Naive thymus-derived CD4-positive, alpha-beta T cell (primary cell): ENCODE data around the gene PARD3B. TPM values are rescaled to one million over a fixed set of nuclear protein-coding genes. Genes with fewer than 3 reads are reported as not detected.

Source experiments
- ATAC-seq: fragments of 150-1000 bp; cut with Tn5 transposase; 2 replicates; pipeline ENCODE4 v1.10.0; 2021; ENCODE audit warnings: mild to moderate bottlenecking, moderate library complexity
- CTCF ChIA-PET: fragments of 350-600 bp; sonication (Branson Sonifier 250); formaldehyde crosslinking; loops from one replicate; lab custom pipeline; 2021; ENCODE audit warnings: antibody characterized with exemption; lab: Charles Lee
- POLR2A ChIA-PET: fragments of 350-600 bp; sonication (Branson Sonifier 250); formaldehyde crosslinking; loops from one replicate; lab custom pipeline; 2021; ENCODE audit warnings: antibody characterized with exemption, inconsistent platforms; lab: Charles Lee
- DNase-seq, 9 donors: peaks; one replicate each; pipeline versions ENCODE4 v3.0.0 to v3.0.0-alpha.2; 2020 to 2022; ENCODE audit warnings: mixed read lengths in 1 of 9
- H3K27ac ChIP-seq: one replicate; pipeline ENCODE4 v1.7.0; 2013; ENCODE audit warnings: mild to moderate bottlenecking, low read depth, low read length, moderate library complexity
- H3K27me3 ChIP-seq, 2 donors: one replicate each; pipeline ENCODE4 v1.7.0; 2013; ENCODE audit warnings: low read length in 2 of 2, mild to moderate bottlenecking in 2 of 2, moderate library complexity in 2 of 2; ENCODE audit not compliant: control insufficient read depth in 2 of 2, insufficient read depth in 2 of 2
- H3K36me3 ChIP-seq, 3 experiments: 1 replicate in 2 of 3; 2 replicates in 1 of 3; pipeline ENCODE4 v1.7.0; 2013; ENCODE audit warnings: low read length in 3 of 3, mild to moderate bottlenecking in 3 of 3, moderate library complexity in 1 of 3; ENCODE audit not compliant: insufficient read depth in 3 of 3, control insufficient read depth in 2 of 3
- H3K4me1 ChIP-seq, 2 donors: one replicate each; pipeline ENCODE4 v1.7.0; 2013; ENCODE audit warnings: low read length in 2 of 2, mild to moderate bottlenecking in 2 of 2, moderate library complexity in 1 of 2; ENCODE audit not compliant: control insufficient read depth in 2 of 2, insufficient read depth in 2 of 2
- H3K4me3 ChIP-seq: 2 replicates; pipeline ENCODE4 v1.7.0; 2013; ENCODE audit warnings: mild to moderate bottlenecking, low read length
- H3K9me3 ChIP-seq, 3 experiments: 1 replicate in 2 of 3; 2 replicates in 1 of 3; pipeline ENCODE4 v1.7.0; 2013; ENCODE audit warnings: low read length in 3 of 3; ENCODE audit not compliant: control insufficient read depth in 2 of 3
- H3K27ac Mint-ChIP-seq, 9 donors: one replicate each; pipeline ENCODE4 v1.8.0; 2020 to 2022; ENCODE audit warnings: mixed read lengths in 9 of 9, mild to moderate bottlenecking in 8 of 9, moderate library complexity in 5 of 9, inconsistent platforms in 2 of 9
- H3K27me3 Mint-ChIP-seq, 5 donors: one replicate each; pipeline ENCODE4 v1.8.0; 2021 to 2022; ENCODE audit warnings: mixed read lengths in 5 of 5, mild to moderate bottlenecking in 1 of 5
- H3K36me3 Mint-ChIP-seq, 5 donors: one replicate each; pipeline ENCODE4 v1.8.0; 2020 to 2022; ENCODE audit warnings: mixed read lengths in 5 of 5, mild to moderate bottlenecking in 3 of 5, inconsistent platforms in 1 of 5
- H3K4me1 Mint-ChIP-seq, 7 donors: one replicate each; pipeline ENCODE4 v1.8.0; 2020 to 2022; ENCODE audit warnings: mixed read lengths in 7 of 7, mild to moderate bottlenecking in 3 of 7, inconsistent platforms in 1 of 7
- H3K4me3 Mint-ChIP-seq, 10 donors: one replicate each; pipeline ENCODE4 v1.8.0; 2020 to 2022; ENCODE audit warnings: mild to moderate bottlenecking in 10 of 10, mixed read lengths in 10 of 10, moderate library complexity in 6 of 10, inconsistent platforms in 2 of 10
- H3K9me3 Mint-ChIP-seq, 11 donors: one replicate each; pipeline ENCODE4 v1.8.0; 2020 to 2022; ENCODE audit warnings: mixed read lengths in 11 of 11, mild to moderate bottlenecking in 4 of 11, inconsistent platforms in 1 of 11, moderate library complexity in 1 of 11
- intact Hi-C, 2 donors: fragments of 100-400 bp; cut with micrococcal nuclease; formaldehyde crosslinking; loops; one replicate each; pipeline ENCODE4 v1.15.1; 2023
- polyA plus RNA-seq, 2 donors: library from polyadenylated mRNA; unstranded; fragments of 300-500 nt; fragmentation: Illumina TruSeq; gene quantifications; one replicate each; pipeline ENCODE4 v1.2.3, GENCODE V29; 2021
- total RNA-seq, 6 experiments: library from RNA in 5 of 6; stranded (reverse) in 5 of 6; gene quantifications; 1 replicate in 5 of 6; 2 replicates in 1 of 6; pipeline ENCODE4 v1.2.3 and lab custom pipeline; 2021 to 2026

PARD3B gene
- total and polyA plus RNA-seq, 7 experiments from 2014 or later: 0.22 to 4.0 (median 0.87) TPM

DNA sequence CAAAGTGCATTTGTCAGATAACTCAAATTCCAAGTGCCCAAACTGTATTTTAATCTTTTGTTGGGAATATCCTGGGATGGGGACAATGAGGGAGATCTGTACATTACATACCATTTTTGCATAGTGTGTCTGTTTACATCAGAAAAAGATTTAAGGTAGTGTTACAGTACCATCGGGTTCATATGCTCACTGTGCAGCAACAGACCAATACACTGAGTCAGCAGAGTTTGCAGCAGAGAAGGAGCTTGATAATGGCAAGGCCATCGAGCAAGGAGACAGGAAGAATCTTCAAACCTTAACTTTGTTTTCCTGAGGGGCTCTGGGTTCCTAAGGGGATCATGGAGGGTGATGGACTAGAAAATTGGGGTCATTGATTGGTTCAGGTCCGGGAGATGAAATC, 399.7 kb downstream of the PARD3B start:
- H3K9me3 ChIP-seq: peaks cover 0 to 15% (median 7%) of the 10 kb centered on the region in 3 experiments
- H3K36me3 ChIP-seq: no peaks in the 10 kb centered on the region
- peaks cover 6 to 42% of the 10 kb centered on the region in 2 donors for H3K4me1 ChIP-seq
- intact Hi-C loops: loop anchor here in 1 of 2 donors (1.0 to 5.0 kb wide), 2 partner anchors 9 to 132 kb away; no protein-coding TSS in a partner anchor
- no peak overlapping the region for H3K4me3 ChIP-seq
- Mint-ChIP-seq H3K27ac (peak overlapping the region; percentile 39 to 84 (median 61)), H3K4me1 (peaks cover 37 to 83% (median 63%) of the 10 kb centered on the region in 7 donors), H3K4me3 (peak overlapping the region in 4 of 10 donors; percentile 35 to 76 (median 56)), H3K27me3 (no peaks in the 10 kb centered on the region), H3K9me3 (peaks cover 14 to 41% (median 28%) of the 10 kb centered on the region in 11 donors), H3K36me3 (peaks cover 21 to 60% (median 23%) of the 10 kb centered on the region in 5 donors)
- ChIA-PET CTCF (interaction anchor here (0.6 to 1.1 kb wide), 3 partner anchors 13 to 33 kb away, joined by 3 read pairs; no protein-coding TSS in a partner anchor), POLR2A (interaction anchor here (0.7 to 3.8 kb wide), 7 partner anchors 12 to 768 kb away, joined by 3 to 20 read pairs (median 6); no protein-coding TSS in a partner anchor)
- ATAC-seq: no peak
- no peak overlapping the region for H3K27ac ChIP-seq
- DNase-seq: no peak
- no peaks in the 10 kb centered on the region for H3K27me3 ChIP-seq

GRCh38 chr2:204945376-204945775, 400.1 kb downstream of the PARD3B start:
- POLR2A ChIA-PET: interaction anchor here (0.7 to 3.8 kb wide), 5 partner anchors 12 to 767 kb away, joined by 3 to 20 read pairs (median 4); no protein-coding TSS in a partner anchor
- Histone ChIP-seq H3K4me3 (no peak overlapping the region), H3K4me1 (peaks cover 6 to 47% of the 10 kb centered on the region in 2 donors), H3K36me3 (no peaks in the 10 kb centered on the region), H3K9me3 (peaks cover 0 to 15% (median 7%) of the 10 kb centered on the region in 3 experiments), H3K27me3 (no peaks in the 10 kb centered on the region), H3K27ac (no peak overlapping the region)
- Mint-ChIP-seq H3K27ac (peak overlapping the region; percentile 39 to 84 (median 61)), H3K36me3 (peaks cover 17 to 61% (median 23%) of the 10 kb centered on the region in 5 donors), H3K9me3 (peaks cover 14 to 41% (median 28%) of the 10 kb centered on the region in 11 donors), H3K4me3 (peak overlapping the region in 5 of 10 donors; percentile 4 to 76 (median 41)), H3K27me3 (no peaks in the 10 kb centered on the region), H3K4me1 (peaks cover 38 to 83% (median 64%) of the 10 kb centered on the region in 7 donors)
- CTCF ChIA-PET: interaction anchor here (0.6 to 1.1 kb wide), 5 partner anchors 10 to 730 kb away, joined by 3 read pairs; no protein-coding TSS in a partner anchor
- ATAC-seq (no peak), DNase-seq (peak in 3 of 9 donors; percentile 8 to 21 (median 15))
- intact Hi-C loops: loop anchor here in 1 of 2 donors (1.0 to 5.0 kb wide), 2 partner anchors 9 to 132 kb away; no protein-coding TSS in a partner anchor

GRCh38 chr2:204946892-204947291, 401.6 kb downstream of the PARD3B start:
- ChIA-PET CTCF (interaction anchor here (1.1 kb wide), 1 partner anchor 75 kb away, joined by 4 read pairs; no protein-coding TSS in a partner anchor), POLR2A (interaction anchor here (0.7 to 3.8 kb wide), 6 partner anchors 20 to 144 kb away, joined by 3 to 20 read pairs (median 3); no protein-coding TSS in a partner anchor)
- intact Hi-C loops: loop anchor here in 1 of 2 donors (5.0 kb wide), 1 partner anchor 130 kb away; no protein-coding TSS in a partner anchor
- H3K4me1 ChIP-seq: peaks cover 6 to 47% of the 10 kb centered on the region in 2 donors
- no peak overlapping the region for H3K4me3 ChIP-seq
- Mint-ChIP-seq H3K27me3 (no peaks in the 10 kb centered on the region), H3K4me3 (peak overlapping the region in 5 of 10 donors; percentile 2 to 76 (median 41)), H3K4me1 (peaks cover 37 to 90% (median 78%) of the 10 kb centered on the region in 7 donors), H3K27ac (peak overlapping the region in 8 of 9 donors; percentile 33 to 85 (median 63)), H3K9me3 (peaks cover 14 to 45% (median 28%) of the 10 kb centered on the region in 11 donors), H3K36me3 (peaks cover 15 to 74% (median 23%) of the 10 kb centered on the region in 5 donors)
- DNase-seq: no peak
- peaks cover 0 to 15% (median 7%) of the 10 kb centered on the region in 3 experiments for H3K9me3 ChIP-seq
- H3K27me3 ChIP-seq: no peaks in the 10 kb centered on the region
- no peaks in the 10 kb centered on the region for H3K36me3 ChIP-seq
- no peak for ATAC-seq
- H3K27ac ChIP-seq: no peak overlapping the region

DNA sequence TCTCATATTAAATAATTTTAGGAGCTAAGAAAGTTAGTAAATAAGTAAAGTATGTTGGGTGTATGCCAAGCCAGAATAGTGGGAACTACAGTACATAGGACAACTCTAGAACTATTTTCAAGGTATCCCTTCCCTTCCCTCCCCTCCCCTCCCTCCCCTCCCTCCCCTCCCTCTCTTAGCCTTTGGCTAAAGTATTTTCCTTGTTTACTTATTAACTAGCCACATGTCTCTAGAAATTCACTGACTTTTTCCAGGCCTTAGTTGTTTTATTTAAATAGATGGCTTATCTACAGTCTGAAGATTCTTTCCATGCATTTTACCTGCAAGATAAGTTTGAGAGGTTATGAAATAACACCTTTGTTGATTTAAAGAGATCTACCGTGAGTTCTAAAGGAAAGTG, 402.1 kb downstream of the PARD3B start:
- Mint-ChIP-seq H3K36me3 (peaks cover 15 to 71% (median 23%) of the 10 kb centered on the region in 5 donors), H3K27ac (peak overlapping the region in 8 of 9 donors; percentile 19 to 94 (median 81)), H3K9me3 (peaks cover 14 to 45% (median 28%) of the 10 kb centered on the region in 11 donors), H3K4me1 (peaks cover 37 to 86% (median 75%) of the 10 kb centered on the region in 7 donors), H3K4me3 (peak overlapping the region in 9 of 10 donors; percentile 6 to 78 (median 43)), H3K27me3 (no peaks in the 10 kb centered on the region)
- Histone ChIP-seq H3K4me3 (no peak overlapping the region), H3K36me3 (no peaks in the 10 kb centered on the region), H3K27ac (no peak overlapping the region), H3K27me3 (no peaks in the 10 kb centered on the region), H3K9me3 (peaks cover 0 to 15% (median 7%) of the 10 kb centered on the region in 3 experiments), H3K4me1 (peaks cover 6 to 47% of the 10 kb centered on the region in 2 donors)
- ATAC-seq (no peak), DNase-seq (no peak)
- ChIA-PET POLR2A (interaction anchor here (0.7 to 3.8 kb wide), 5 partner anchors 19 to 144 kb away, joined by 3 to 20 read pairs (median 3); no protein-coding TSS in a partner anchor), CTCF (interaction anchor here (1.1 kb wide), 1 partner anchor 76 kb away, joined by 4 read pairs; no protein-coding TSS in a partner anchor)
- intact Hi-C loops: loop anchor here in 1 of 2 donors (5.0 kb wide), 1 partner anchor 130 kb away; no protein-coding TSS in a partner anchor

DNA sequence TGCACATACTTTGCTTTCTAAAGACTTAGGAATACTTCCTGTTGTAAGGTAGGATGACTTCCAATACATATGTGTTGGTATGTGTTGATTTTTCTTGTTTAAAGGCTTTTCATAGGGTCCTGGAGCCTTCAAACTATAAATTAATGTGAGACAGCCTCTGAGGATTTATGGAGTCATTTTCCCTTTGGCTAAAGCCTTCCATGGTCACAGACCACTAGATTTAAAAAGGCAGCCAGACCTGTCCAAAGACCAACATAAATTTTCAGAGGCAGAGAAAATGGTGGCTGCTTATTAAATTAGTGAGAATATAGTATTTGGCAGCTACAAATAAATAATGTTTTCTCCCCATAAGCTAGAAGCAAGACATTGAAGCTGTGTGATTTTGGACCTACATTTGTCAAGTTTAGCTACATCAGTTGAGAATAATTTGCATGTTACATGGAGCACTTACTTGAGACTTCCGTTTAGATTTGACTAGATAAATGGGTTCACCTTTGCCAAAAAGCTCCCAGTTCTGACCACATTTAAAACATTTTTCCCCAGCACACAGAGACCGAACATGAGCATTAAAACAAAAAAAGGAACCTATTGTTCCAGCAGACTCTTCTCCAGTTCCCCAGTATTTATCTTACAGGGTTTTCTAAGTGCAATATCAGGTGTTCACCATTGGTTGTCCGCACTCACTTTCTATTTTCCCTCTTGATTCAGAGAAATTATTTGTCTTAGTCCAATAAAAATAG, 402.9 kb downstream of the PARD3B start:
- no peaks in the 10 kb centered on the region for H3K36me3 ChIP-seq
- H3K4me3 ChIP-seq: no peak overlapping the region
- H3K36me3 Mint-ChIP-seq: peaks cover 15 to 68% (median 23%) of the 10 kb centered on the region in 5 donors
- CTCF ChIA-PET: interaction anchor here (0.8 kb wide), 1 partner anchor 184 kb away, joined by 3 read pairs; no protein-coding TSS in a partner anchor
- peak overlapping the region; percentile 9 for H3K27ac ChIP-seq
- H3K27me3 ChIP-seq: no peaks in the 10 kb centered on the region
- intact Hi-C loops: loop anchor here (1.0 to 5.0 kb wide), 6 partner anchors 19 to 1079 kb away; no protein-coding TSS in a partner anchor
- peaks cover 6 to 47% of the 10 kb centered on the region in 2 donors for H3K4me1 ChIP-seq
- H3K4me3 Mint-ChIP-seq: peak overlapping the region; percentile 9 to 83 (median 74)
- peak; percentile 51 for ATAC-seq
- peaks cover 0 to 15% (median 7%) of the 10 kb centered on the region in 3 experiments for H3K9me3 ChIP-seq
- POLR2A ChIA-PET: interaction anchor here (0.7 to 2.1 kb wide), 9 partner anchors 8 to 103 kb away, joined by 3 to 7 read pairs (median 3); no protein-coding TSS in a partner anchor
- H3K4me1 Mint-ChIP-seq: peaks cover 35 to 83% (median 70%) of the 10 kb centered on the region in 7 donors
- DNase-seq: peak in 6 of 9 donors; percentile 30 to 55 (median 40)
- H3K27me3 Mint-ChIP-seq: no peaks in the 10 kb centered on the region
- H3K27ac Mint-ChIP-seq: peak overlapping the region; percentile 54 to 94 (median 84)
- H3K9me3 Mint-ChIP-seq: peaks cover 14 to 46% (median 28%) of the 10 kb centered on the region in 11 donors
